ENCODE data around the gene TPT1.
"Not testable (repeated sequence)": the region's sequence is repeated elsewhere in the genome, so short reads cannot be mapped to it uniquely, and the experiment has no call there.

The TPT1 gene

DNA sequence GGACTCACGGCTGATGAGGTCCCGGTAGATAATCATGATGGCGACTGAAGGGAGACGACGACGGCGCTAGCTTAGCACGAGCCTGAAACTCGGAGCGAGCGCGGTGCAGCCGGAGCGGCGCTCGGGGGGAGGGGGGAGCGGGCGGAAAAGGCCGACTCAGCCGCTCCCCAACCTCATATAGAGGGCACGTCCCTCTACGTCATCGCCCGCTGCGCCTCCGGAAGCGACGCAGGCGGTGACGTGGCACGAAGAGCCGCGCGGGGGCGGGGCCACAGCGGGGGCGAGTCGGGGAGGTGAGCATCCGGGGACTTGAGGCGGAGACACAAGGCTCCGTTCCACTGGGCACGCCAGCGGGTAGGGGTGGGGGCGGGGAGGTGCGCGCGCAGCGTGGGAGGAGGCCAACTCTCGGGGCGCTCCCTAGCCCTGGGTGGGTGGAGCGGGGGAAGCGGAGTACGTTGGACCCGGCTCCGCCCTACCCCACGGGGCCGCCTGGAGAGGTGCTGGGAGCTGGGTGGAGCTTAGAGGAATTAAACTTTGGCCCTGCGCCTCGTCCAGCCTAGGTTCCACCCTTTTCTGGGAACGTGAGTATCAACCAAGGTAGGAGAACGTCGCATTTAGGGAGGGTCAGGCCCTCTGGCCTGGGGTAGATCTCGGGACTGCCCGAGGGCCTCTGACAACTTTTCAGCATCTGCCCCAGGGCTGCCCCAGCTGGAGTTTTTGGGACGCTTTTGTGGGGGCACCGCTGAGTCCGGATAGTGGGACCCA is at the start of gene TPT1:
TPT1 (minus strand) TSS at position 150 of the 765 bp plus-strand sequence; CDS start at position 36, 114 bp downstream.
- in situ Hi-C loops (cut with MboI; ENCODE audit: low sequenced_read_pairs): no loop called here

DNA sequence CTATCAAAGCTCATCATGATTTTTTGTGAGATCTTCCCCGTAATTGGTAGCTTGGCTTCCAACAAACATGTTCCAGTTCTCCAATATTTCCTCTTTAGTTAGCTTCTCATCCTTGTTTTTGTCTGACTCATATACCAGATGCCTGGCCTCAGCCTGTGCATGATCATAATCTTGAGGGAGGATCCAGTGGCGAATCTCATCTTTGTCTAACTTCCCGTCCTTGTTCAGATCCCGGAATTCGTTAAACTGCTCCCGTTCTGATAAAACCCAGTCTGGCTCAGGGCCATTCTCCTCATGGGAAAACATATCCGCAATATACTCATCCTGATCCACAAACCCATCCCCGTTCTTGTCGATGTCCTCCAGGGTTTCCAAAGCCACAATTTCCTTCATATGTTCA is 49.4 kb upstream of the TPT1 start:
- in situ Hi-C loops (cut with MboI; ENCODE audit: low sequenced_read_pairs): not testable (repeated sequence)

GRCh38 chr13:45388664-45389063 is 47.7 kb upstream of the TPT1 start:
- in situ Hi-C loops (cut with MboI; ENCODE audit: low sequenced_read_pairs): no loop called here

GRCh38 chr13:45386892-45387575 is 46.1 kb upstream of the TPT1 start:
- in situ Hi-C loops (cut with MboI; ENCODE audit: low sequenced_read_pairs): not testable (repeated sequence)

DNA sequence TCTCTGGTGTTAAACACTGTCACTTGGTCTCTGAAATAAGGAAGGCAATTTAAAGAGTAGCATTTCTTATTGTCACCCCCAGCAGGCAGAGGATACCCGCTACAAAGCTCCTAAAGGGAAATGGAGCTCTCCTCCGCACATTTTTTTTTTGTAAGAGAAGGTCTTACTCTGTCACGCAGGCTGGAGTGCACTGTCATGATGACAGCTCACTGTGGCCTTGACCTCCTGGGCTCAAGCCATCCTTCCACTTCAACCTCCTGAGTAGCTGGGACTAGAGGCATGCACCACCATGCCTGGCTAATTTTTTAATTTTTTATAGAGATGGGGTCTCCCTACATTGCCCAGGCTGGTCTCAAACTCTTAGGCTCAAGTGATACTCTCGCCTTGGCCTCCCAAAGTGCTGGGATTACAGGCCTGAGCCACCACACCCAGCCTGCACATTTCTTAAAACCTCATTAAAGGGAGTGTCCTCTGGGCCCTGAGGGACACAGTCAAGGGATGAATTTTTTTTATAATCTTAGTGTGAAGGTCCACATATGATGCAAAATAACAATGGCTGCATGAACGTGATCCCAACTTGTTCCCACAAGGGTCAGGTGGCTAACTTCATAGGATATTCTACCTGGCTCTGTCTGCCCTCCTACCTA is 45.0 kb upstream of the TPT1 start:
- in situ Hi-C loops (cut with MboI; ENCODE audit: low sequenced_read_pairs): no loop called here

DNA sequence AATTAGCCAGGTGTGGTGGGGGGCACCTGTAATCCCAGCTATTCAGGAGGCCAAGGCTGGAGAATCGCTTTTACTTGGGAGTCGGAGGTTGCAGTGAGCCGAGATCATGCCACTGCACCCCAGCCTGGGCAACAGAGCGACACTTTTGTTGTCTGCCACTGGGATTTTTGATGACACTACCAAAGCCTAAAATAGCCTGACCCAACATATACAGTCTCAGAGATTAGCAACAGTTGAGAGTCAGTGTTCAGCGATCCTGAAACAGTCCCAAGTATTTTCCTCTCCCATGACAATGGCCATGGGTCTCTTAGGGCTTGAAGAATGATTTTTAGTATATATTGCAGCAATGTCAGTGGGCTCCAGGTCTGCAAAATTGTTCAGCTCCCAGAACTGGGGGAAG is 44.3 kb upstream of the TPT1 start:
- in situ Hi-C loops (cut with MboI; ENCODE audit: low sequenced_read_pairs): no loop called here

DNA sequence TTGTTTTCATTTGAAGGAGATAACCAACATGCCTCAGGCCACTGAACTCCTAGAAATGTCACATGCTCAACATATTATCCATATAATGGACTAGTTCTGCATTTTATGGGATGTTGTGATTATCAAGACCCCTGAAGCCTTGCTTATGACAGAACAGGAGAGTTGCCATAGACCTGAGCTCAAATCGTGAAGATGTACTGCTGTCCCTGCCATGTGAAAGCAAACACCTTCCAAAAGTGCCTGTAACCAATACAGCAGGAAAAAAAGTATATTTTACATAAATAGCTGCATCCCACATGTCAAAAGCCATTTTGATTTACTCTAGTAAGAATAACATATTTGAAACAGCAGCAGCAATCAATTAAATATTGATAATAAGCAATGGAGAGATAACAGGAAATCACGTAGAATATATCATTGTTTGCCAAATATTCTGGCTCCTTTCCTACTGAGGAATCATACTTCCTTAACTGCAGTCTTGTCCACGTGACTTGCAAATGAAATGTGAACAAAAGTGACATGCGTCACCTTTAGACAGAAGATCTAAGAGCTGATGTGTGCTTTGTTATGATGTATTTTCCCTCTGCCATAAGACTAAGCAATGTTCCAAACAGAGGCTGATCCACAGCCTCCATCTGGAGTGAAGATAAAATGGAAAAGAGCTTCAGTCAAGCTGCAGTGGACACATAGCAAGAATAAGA is 43.6 kb upstream of the TPT1 start:
- in situ Hi-C loops (cut with MboI; ENCODE audit: low sequenced_read_pairs): no loop called here

- in situ Hi-C loops (cut with MboI; ENCODE audit: low sequenced_read_pairs): not testable (repeated sequence)
Measured at GRCh38 chr13:45382739-45383138, 41.8 kb upstream of the TPT1 start.

GRCh38 chr13:45381196-45381595 is 40.2 kb upstream of the TPT1 start:
- in situ Hi-C loops (cut with MboI; ENCODE audit: low sequenced_read_pairs): no loop called here

- in situ Hi-C loops (cut with MboI; ENCODE audit: low sequenced_read_pairs): not testable (repeated sequence)
Measured at GRCh38 chr13:45380708-45381107, 39.7 kb upstream of the TPT1 start.

GRCh38 chr13:45379516-45379915 is 38.5 kb upstream of the TPT1 start:
- in situ Hi-C loops (cut with MboI; ENCODE audit: low sequenced_read_pairs): not testable (repeated sequence)

GRCh38 chr13:45378786-45379185 is 37.8 kb upstream of the TPT1 start:
- in situ Hi-C loops (cut with MboI; ENCODE audit: low sequenced_read_pairs): not testable (repeated sequence)

DNA sequence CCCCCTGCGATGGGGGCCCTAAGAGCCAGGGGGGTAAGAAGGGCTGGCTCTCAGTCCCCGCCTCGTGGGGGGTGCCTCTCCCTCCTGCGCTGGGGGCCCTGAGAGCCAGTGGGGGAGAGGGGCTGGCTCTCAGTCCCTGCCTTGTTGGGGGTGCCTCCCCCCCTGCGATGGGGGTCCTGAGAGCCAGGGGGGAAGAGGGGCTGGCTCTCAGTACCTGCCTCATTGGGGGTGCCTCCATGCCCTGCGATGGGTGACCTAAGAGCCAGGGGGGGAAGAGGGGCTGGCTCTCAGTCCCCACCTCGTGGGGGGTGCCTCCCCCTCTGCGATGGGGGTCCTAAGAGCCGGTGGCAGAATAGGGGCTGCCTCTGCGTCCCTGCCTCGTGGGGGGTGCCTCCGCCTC is 36.3 kb upstream of the TPT1 start:
- in situ Hi-C loops (cut with MboI; ENCODE audit: low sequenced_read_pairs): not testable (repeated sequence)

GRCh38 chr13:45376651-45377050 is 35.7 kb upstream of the TPT1 start:
- in situ Hi-C loops (cut with MboI; ENCODE audit: low sequenced_read_pairs): not testable (repeated sequence)

GRCh38 chr13:45374917-45375316 is 33.9 kb upstream of the TPT1 start:
- in situ Hi-C loops (cut with MboI; ENCODE audit: low sequenced_read_pairs): no loop called here

DNA sequence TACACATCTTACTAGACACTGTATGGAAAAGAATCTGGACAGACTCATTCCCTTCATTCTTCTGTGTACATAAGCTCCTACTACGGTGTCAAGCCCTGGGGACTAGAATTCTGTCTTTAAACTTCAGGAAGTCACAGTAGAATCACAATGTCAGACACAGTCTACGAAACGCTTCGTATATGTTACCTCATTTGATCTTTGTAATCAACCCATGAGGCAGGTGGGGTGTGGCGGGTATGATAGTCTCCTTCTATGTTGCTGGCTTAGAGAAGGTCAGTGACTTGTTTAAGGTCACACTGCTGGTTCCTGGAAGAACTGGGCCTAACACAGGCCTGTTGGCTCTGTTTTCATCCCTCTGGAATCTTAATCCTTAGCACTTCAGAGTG is 32.2 kb upstream of the TPT1 start:
- in situ Hi-C loops (cut with MboI; ENCODE audit: low sequenced_read_pairs): no loop called here

DNA sequence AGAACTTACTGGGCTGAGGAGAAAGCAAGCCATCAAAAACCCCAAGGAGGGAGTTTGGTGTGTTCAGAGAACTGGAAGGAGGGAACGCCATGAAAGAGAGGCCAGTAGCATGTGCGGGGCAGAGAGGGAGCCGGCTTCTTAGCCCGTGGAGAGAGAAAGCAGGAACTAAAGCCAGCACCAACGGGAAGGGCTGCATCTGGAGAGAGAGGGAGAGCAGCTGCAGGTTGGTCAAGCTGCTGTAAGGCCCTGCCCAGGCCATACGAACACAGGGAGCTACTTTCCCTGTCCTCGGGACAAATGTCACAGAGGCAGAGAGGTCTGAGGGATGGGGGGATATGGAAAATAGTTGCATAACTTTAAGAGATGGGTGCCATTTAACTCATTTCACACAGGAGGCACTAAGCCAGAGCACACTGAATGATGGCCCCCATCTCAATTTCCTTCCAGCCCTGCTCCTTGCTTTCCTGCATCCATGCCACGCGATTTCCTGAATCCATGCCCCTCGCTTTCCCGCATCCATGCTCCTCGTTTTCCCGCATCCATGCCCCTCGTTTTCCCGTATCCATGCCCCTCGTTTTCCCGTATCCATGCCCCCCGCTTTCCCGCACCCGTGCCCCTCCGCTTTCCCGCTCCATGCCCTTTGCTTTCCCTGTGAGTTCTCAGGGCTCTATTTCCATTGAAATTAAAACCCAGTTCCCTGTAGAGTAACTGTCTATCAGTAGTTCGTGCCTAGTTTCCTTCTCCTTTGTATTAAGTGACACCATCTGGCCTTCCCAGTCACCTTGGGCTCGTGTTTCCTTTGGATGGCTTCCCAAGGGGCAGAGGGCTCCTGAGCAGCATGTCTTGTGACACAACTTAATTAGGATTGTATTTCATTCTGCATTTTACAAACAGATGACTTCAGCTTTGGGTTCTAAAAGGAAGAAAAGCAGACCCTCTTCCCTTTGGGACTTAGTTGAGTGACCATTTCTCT is 31.5 kb upstream of the TPT1 start:
- in situ Hi-C loops (cut with MboI; ENCODE audit: low sequenced_read_pairs): no loop called here

DNA sequence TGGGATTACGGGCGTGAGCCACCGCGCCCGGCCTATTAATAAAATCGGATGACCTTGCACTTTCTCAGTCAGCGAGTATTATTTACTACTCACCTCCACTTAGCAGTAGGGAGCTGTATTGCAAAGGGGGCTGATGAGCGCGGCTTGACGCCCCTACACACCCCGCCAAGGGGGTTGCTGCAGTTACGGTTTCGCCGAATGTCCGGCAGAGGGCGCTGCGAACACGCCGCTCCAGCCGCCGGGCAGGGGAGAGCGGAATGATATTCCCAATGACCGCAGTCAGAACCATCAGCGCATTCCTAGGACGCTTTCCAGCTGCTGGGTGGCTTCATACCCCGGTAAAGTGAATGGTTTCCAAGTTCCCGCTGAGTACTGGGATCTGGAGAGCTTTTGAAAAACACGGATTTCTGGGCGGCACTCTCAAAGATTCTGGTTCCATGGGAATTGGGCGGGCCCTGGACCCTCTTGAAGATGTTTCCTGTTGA is 30.0 kb upstream of the TPT1 start:
- in situ Hi-C loops (cut with MboI; ENCODE audit: low sequenced_read_pairs): no loop called here

DNA sequence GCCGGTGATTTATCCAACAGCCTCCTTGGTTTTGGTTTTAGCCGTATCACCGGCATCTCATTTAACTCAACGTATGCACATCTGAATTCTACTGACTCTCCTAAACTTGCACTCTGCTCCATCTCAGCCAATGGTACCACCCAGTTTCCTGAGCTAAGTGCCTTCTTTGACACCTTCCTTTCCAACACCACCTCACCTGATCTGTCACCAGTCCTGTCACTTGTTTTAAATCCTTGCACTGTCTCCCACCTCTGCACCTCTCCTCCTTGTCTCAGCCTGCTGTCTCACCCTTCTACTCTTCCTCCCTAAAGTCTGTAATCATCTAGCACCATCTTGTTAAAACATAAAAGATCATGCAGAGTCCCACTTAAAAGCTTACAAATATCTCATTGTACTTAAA is 28.1 kb upstream of the TPT1 start:
- in situ Hi-C loops (cut with MboI; ENCODE audit: low sequenced_read_pairs): no loop called here

DNA sequence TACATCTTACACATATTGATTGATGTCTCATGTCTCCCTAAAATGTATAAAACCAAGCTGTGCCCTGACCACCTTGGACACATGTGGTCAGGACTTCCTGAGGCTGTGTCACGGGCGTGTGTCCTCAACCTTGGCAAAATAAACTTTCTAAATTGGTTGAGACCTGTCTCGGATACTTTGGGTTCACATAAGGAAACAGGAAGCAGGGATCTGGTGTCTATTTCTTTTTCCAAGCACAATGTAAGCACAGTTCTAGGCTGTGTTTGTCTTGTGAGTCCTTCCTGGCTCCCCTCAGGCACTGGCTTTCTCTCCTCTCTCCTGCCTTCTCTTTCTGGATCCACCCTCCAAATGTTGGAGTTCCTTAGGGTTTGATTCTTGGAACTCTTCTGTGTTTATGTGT is 27.6 kb upstream of the TPT1 start:
- in situ Hi-C loops (cut with MboI; ENCODE audit: low sequenced_read_pairs): no loop called here

All from hTERT RPE-1 (cell line).